ENCODE results near the gene NRCAM.

Gene NRCAM

DNA sequence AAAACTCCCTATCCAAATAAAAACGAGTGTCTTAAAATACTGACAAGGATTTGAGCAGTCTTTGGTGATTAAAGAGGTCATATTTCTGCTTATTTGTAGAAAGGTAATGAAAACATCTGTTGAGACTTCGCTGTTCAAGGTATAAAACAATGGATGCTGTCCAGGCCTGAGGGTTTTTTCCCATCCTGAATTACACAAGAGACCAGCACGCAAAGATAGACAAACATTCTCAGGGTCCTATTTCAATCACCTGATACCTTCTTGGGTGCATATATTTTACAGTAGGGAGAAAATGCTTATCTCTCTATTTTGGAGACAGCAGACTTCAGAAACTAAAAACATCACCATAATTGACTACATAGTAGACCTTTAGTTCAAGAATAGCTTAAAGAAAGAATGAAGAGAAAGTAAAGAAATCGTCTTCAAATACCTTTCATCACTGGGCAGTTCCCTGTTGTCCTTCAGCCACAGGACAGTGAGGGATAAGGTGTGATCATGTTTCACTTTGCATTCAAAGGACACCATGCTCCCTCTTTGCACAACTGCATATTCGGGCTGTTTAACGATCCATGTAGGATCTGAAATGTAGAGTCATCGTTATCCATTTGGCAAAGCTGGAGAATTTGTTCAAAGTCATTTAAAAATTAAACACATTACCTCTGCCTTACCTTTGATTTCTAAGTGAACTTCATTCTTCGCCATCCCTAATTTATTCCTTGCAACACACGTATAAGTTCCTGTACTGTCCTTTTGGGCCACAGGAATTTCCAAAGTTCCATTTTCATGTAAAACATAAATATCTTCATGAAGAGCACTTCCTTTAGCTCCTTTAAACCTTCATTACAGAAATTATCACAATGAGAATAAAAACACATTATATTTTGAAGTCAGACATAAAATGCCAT is 262.4 kb downstream of the NRCAM start:
- no peak for FAIRE-seq

DNA sequence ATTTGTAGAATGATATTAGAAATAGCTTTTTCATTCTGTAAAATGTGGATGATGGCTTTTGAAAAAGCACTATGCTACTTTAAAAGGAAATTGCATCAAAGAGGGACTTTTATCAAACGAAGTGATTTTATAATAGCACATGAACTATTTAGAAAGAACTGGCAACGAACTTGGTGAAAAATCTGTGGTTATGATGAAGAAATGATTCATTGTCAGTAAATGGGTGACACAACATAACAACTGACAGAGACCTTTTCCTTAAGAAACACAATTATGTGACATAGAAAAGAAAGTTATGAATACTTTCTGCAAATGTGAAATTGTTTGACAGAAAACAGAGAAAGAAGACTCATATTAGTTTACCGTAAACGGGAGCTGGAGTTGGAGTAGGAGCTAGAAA is 265.3 kb downstream of the NRCAM start:
- FAIRE-seq = no peak

GRCh38 chr7:108189733-108190388 is 266.4 kb downstream of the NRCAM start:
- FAIRE-seq = no peak

GRCh38 chr7:108188724-108189123 is 267.5 kb downstream of the NRCAM start:
- FAIRE-seq = no peak

GRCh38 chr7:108181073-108181985 is 274.9 kb downstream of the NRCAM start:
- peak; percentile 98 for FAIRE-seq

GRCh38 chr7:108178398-108178797 is 277.8 kb downstream of the NRCAM start:
- no peak for FAIRE-seq

- no peak for FAIRE-seq
Observed at GRCh38 chr7:108171164-108171563, 285.1 kb downstream of the NRCAM start.

DNA sequence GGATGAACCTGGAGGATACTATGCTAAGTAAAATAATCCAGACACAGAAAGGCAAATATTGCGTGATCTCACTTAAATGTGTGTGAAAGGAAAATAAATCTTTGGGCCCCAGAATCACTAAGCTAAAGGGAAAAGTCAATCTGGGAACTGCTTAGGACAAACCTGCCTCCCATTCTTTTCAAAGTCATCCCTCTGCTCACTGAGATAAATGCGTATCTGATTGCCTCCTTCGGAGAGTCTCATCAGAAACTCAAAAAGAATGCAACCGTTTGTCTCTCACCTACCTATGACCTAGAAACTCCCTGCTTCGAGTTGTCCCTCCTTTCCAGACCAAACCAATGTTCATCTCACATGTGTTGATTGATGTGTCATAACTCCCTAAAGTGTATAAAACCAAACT is 286.0 kb downstream of the NRCAM start:
- FAIRE-seq = no peak

- no peak for FAIRE-seq
Observed at GRCh38 chr7:108167460-108167859, 288.8 kb downstream of the NRCAM start.

DNA sequence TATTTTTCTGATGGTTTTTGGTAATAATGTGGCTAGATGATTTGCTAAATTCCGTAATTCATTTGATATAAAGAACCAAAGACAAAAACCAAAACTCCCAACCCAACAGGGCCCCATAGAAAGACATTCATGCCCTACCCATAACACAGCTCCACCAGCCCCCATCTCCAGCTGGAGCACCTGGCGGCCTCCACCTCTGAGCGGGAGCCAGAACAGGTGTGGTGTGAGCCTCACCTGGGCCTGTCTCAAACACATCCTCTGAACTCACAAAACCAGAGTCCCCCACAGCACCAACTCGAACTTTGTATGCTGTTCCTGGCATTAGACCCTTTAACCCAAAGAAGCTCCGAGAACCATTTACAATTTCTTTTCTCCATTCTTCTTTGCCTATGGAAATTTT is 289.5 kb downstream of the NRCAM start:
- FAIRE-seq = no peak

GRCh38 chr7:108165723-108166122 is 290.5 kb downstream of the NRCAM start:
- peak; percentile 91 for FAIRE-seq

GRCh38 chr7:108164946-108165345 is 291.3 kb downstream of the NRCAM start:
- FAIRE-seq = no peak

GRCh38 chr7:108164342-108164741 is 291.9 kb downstream of the NRCAM start:
- no peak for FAIRE-seq

DNA sequence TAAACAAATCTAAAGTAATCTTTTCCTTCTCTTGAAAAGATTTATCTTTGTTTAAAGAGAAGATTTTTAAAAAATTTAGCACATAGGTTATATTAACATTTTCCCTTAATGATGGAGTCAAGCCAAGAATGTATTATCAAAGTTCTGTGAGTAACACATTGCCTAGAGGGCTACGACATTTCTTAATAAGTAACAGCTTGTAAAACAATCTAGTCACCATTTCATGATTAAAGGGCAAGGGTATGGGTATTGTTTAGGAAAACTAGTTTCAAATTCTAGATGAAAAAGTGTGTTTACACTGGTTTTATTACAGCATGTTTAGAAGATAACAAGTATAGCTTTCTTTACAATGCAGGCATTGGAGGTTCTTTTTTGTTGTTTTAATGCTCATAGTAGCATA is 297.5 kb downstream of the NRCAM start:
- peak; percentile 39 for FAIRE-seq

- FAIRE-seq = no peak
Observed at GRCh38 chr7:108157606-108158335, 298.5 kb downstream of the NRCAM start.

DNA sequence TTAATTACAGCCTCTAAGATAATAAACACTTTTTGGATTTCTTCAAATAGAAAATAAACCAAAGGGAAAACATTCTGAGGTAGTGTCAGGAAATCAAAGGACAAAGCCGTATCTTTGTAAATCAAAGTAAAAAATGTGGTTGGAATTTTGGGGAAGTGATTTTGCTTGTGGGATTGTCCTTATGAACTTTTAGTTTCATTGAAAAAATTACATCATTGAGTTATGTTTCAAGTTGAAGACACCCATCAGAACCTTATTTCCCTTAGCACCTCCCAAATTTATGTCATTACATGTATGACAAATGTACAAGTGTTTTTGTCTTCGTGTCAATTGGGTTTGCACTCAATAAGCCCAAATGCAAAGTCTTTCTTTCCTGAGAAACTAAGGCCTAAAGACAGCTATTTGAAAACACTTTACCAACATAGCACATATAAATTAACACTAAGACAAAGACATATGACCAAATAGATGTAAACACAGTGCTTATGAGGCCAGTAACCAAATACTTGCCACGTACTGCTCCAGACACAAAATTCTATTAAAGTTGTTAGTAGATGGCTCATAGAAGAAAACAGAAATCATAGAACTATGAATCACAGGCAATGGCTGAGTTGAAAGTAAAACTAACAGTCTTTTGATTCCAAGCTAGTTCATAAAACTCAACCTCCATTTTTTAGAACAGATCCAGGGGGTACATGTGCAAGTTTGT is 299.2 kb downstream of the NRCAM start:
- no peak for FAIRE-seq

DNA sequence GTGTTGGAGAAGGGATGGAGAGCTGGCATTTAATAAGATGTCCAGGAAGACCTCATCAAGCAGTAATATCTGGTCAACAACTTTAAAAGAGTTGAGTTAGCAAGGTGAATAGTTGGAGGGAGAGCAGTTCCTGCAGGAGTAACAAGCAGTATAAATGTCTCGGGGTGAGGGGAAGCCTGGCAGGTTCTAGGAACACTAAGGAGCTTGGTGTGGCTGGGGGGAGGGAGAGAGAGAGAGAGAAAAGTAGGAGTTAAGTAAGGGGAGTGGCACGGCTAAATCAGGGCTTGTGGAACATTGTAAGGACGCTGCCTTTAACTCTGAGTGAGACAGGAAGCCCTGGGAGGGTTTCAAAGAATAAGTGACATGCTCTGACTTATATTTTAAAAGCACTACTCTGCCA is 304.0 kb downstream of the NRCAM start:
- FAIRE-seq = no peak

DNA sequence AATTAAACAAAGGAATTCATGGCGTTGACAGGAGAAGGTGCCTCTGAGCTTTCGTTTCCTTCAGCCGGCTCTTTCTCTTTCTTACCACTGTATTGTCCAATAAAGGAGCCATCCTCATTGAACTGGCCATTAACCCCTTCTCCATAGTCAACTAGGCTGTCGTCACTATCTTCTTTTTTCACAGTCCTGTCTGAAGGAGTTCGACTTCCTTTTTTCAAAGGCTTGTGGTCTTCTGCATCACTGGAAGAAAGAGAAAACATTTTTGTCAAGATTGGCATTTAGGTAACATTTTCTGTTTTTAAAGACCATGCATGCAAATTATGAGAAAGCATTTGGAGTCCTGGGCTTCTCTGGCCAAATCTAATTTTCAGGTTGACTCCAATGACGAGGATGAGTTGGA is 306.3 kb downstream of the NRCAM start:
- no peak for FAIRE-seq

- FAIRE-seq = no peak
Observed at GRCh38 chr7:108149119-108149518, 307.1 kb downstream of the NRCAM start.

GRCh38 chr7:108147031-108147563 is 309.1 kb downstream of the NRCAM start:
- no peak for FAIRE-seq

GRCh38 chr7:108146070-108146842 is 310.0 kb downstream of the NRCAM start:
- peak; percentile 87 for FAIRE-seq

Data from A204.1 (cell line).